Mesenteric fat pad (tissue), 1 donor: ENCODE results near the gene ARMC2. TPM values are rescaled to one million over a fixed set of nuclear protein-coding genes. Genes with fewer than 3 reads are reported as not detected.
"Not testable (repeated sequence)": the region's sequence is repeated elsewhere in the genome, so short reads cannot be mapped to it uniquely, and the experiment has no call there.

Experiments used
- DNase-seq: peaks from one replicate; pipeline ENCODE4 v3.0.0-alpha.2; 2020; ENCODE audit warnings: low spot score
- long read RNA-seq: library from polyadenylated mRNA; unstranded; transcript quantifications from one replicate; pipeline ENCODE4 v2.0.0, GENCODE V29; 2020
- total RNA-seq: library from RNA; stranded (reverse); fragmentation: NEBNext Ultra II Directional; extraction: Animal tissue kit (Norgen Biotek cat#: 25700); gene quantifications from one replicate; pipeline ENCODE4 v1.2.1, GENCODE V29; 2021
- donor health status: DM: yes; HTN: yes; CAD: no.

Gene ARMC2, protein sequence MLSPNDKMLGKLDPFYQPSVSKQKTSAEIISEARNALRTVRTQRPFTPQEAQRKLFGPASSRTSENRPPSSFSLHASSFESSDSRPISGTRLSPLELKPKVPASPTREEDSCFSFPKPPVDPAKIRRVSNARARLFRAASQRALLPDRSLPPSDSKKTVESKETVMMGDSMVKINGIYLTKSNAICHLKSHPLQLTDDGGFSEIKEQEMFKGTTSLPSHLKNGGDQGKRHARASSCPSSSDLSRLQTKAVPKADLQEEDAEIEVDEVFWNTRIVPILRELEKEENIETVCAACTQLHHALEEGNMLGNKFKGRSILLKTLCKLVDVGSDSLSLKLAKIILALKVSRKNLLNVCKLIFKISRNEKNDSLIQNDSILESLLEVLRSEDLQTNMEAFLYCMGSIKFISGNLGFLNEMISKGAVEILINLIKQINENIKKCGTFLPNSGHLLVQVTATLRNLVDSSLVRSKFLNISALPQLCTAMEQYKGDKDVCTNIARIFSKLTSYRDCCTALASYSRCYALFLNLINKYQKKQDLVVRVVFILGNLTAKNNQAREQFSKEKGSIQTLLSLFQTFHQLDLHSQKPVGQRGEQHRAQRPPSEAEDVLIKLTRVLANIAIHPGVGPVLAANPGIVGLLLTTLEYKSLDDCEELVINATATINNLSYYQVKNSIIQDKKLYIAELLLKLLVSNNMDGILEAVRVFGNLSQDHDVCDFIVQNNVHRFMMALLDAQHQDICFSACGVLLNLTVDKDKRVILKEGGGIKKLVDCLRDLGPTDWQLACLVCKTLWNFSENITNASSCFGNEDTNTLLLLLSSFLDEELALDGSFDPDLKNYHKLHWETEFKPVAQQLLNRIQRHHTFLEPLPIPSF
- total RNA-seq = 10.0 TPM
- long read RNA-seq, partial matches to known transcripts = 5 of 17 reads
- long read RNA-seq, other reads (novel, unspliced or antisense) = 12 of 17 reads

DNA sequence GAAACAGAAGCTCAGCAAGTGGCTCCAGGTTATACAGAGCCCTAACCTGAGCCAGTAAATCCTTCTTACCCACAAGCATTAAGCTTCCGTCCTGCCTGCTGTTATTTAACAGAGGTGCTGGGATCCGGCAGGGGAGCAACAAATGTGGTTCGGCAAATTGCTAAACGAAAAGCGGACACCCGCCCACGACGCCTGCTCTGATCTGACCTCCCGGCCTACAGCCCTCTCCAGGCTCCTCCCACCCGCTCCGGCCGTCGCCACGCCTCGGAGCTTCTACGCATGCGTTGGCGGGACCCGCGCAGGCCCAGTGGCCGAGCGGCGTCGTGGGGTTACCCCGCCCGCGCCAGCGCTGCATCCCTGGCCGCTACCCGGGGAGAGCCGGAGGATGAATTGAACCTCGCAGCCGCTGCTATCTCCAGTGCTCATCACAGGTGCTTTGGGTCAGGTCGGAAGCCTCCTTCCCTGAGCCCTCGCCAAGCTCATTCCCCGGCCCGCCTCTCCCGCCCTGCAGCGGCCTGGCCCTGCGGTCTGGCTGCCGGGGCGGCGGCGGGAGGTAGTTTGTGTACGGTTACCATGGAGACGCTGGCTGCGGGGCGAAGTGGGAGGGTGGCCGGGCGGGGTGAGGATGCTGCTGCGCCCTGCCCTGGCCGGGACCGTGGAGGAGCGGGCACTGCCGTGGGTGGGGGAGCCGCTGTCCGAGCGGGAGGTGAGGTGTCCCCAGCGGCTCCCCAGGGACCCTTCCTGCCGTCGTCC, at the start of gene ARMC2:
Gene ARMC2, plus strand, starts transcription at position 307 of the 753 bp plus-strand sequence. CDS start 5,846 bp downstream, outside the sequence.
- peak; percentile 98 for DNase-seq

DNA sequence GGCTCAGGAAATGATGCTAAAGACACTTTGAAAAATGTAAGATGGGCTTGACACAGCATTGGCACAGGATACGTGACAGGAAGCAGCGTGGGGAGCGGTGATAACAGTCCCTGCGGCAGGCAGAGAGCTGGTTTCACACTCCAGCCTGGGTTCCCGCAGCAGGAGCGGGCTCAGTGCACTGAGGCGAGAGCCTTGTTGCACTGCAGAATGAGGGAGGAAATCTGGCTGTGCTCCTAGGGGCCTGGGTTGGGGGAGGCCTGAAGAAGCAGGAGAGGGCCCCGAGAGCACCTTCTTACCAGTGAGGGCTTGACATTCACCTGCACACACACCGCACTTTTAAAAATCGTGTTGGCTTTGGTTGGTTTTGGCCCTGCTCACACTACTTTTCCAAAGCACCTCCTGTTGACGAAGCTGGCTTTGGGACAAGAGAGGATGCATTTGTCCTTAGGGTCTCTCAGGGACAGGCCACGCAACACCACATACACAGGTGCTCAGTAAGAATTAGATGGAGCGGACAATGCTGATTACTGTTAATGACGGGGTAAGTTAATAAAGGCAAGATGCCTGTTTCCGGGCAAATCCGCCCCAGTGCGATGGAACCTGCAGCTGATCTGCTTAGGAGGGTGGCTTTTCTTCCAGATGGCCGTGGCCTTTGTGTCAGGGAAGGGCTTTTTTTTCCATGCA, 49.4 kb upstream of the ARMC2 start:
- no peak for DNase-seq

DNA sequence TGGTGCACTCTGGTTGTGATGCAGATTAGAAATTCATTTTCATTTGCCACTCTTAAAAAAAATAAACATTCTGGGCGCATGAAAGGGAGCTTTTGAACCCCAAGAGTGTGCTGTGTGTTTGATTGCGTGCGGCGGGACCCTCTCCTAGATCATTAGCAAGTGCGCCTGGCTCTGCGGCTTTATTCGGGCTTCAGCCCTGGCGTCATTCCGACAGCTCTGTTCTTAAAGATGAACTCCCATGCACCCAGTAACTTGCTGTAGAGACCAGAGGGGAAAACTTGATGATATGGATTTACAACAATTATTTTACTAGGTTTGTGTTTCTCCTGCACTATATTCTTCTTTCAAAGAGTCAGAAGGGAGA, 48.9 kb upstream of the ARMC2 start:
- DNase-seq = no peak

DNA sequence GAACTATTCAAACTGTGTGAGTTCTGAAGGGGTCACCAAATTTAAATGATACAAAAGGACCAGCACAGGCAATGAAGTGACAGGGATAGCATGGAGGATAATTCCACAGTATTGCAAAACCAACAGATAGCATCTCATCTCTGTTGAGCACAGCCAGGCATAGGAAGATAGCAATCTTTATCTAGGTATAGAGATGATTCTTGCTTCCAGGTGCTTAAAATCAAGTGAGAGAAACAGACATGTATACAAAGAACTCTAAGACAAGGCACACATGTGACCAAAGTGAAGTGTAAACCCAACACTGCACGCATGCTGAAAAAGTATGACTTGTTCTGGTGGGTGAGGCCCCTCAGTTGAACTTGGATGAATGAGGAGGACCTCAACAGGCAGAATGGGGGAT, 48.4 kb upstream of the ARMC2 start:
- no peak for DNase-seq

DNA sequence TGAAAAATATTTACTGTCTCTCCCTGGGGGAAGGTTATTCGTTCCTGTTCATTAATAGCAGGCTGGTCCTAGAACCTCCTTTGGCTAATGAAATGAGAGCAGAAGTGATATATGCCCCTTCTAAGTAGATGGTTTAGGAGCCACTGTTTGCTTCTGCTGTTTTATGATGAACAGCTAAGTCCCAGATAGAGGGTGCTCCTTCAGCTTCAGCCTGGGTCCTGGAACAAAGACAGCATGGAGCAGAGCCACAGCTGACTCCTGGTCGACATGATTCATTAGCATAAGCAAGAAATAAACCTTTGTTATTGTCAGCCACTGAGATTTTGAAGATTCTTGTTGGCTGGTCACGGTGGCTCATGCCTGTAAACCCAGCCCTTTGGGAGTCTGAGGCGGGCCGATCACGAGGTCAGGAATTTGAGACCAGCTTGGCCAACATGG, 47.8 kb upstream of the ARMC2 start:
- DNase-seq = no peak

DNA sequence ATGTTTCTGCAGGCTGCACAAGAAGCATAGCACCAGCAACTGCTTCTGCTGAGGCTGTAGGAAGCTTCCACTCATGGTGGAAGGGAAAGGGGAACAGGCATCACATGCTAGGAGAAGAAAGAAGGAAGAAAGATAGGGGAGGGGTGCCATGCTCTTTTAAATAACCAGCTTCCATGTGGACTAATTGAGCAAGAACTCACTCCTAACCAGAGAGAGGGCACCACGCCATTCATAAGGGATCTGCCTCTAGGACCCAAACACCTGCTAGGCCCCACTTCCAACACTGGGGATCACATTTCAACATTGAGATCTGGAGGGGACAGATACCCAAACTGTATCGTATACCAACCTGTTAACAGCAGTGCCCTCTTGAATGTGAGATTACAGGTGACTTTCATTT, 46.9 kb upstream of the ARMC2 start:
- DNase-seq = no peak

DNA sequence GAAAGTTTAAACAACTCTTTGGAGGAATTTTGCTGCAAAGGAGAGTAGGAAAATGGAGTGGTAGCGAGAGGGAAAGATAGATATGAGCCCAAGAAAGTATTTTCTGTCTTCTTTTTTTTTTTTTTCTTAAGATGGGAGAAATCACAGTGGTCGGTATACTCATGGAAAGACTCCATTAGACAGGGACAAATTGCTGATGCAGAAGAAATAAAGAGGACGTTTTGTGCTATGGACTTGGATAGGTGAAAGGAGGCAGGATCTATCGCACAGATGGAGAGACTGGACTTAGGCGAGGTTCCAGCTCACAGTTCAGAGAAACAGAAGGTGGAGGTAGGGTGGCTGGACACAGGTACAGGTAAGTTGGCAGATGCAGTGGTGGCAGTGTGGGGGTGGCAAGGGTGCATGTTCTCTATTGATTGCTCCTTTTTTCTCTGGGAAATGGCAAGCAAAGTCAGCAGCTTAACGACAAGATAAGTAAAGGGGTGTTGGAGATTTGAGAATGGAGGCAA, 44.2 kb upstream of the ARMC2 start:
- no peak for DNase-seq

DNA sequence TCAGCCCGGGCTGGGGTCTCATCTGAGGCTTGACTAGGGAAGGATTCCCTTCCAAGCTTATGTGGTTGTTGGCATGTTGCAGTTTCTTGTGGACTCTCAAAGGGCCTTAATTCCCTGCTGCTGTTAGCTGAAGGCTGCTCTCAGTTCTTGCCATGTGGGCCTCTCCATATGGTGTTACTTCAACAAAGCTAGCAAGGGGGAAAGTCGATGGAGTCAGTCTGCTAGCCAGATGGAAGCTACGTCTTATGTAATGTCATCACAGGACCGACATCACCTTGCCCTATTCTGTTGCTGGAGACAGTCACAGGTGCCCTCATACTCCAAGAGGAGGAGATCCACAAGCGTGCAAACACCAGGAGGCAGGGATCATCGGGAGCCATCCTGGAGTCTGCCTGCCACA, 43.3 kb upstream of the ARMC2 start:
- DNase-seq = no peak

DNA sequence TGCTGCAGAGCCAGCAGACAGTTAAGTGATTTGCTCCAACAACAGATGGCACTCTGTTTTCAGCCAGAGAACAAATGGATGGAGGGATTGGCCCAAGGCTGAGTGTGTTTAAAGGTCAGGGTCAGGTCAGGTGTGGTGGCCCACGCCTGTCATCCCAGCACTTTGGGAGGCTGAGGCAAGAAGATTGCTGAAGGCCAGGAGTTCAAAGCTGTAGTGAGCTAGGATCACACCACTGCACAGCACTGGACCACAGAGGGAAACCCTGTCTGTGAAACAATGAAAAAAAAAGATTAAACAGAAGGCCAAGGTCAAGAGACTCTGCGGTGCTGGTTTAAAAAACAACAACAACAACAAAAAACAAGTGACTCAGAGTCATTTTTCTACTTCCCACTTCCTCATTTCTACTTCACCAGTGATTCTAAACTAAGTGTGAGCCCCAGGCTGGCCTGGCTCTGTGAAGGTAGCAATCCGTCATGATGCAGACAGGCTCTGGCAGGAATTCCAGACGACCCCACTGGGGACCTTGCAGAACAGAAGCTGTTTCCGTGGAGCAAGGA, 42.5 kb upstream of the ARMC2 start:
- no peak for DNase-seq

DNA sequence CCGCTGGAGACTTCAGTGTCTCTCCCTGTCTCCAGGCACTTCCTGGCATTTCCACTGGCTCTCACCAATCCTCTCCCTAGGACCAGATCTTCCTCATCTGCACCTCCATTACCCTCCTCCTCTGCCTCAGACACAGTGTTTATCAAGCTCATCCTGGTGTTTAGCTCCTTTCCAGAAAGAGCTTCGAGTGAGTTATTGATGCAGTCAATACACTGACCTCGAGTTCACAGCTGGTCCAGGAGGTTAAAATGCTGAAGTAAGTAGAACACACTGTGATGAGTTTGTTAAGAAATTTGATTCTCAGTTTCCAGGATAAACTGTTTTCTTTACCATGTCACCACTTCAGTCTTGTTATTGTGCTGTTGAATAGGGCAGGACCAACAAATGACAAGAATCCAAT, 42.1 kb upstream of the ARMC2 start:
- no peak for DNase-seq

DNA sequence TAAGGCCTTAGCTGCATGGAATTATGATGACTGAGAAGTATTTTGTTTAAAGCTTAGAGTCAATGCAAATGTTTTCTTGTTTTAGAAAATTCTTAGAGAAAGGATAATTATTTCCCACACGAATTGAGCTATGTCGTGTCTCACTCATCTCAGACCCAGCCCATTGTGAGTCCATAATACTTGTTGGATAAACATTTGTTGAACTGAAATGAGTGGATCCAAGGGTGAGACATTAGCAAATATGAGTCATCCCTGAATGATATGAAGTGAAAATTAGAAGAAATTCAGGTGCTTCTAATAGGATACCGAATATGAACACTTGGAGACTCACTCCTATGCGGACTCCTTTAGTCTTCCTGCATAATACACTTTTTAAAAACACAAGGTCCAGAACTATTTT, 41.6 kb upstream of the ARMC2 start:
- DNase-seq = no peak

DNA sequence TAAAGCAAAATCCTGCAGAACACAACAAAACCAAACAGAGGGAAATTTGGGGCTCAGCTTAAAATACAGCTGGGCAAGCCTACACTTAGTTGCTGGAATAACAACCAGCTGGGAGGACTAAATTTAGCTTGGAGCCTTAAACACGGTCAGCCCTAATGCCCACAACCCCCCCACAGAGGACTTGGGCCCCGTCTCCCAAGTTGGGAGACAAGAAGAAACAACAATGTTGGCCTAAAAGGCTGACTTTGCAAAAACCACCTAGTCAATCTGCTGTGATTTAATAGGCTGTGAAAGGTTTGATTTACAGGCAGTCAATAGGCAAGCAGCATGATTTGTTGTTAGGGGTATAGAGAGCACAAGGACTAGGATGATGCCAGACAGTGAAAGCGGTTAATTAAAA, 40.3 kb upstream of the ARMC2 start:
- no peak for DNase-seq

DNA sequence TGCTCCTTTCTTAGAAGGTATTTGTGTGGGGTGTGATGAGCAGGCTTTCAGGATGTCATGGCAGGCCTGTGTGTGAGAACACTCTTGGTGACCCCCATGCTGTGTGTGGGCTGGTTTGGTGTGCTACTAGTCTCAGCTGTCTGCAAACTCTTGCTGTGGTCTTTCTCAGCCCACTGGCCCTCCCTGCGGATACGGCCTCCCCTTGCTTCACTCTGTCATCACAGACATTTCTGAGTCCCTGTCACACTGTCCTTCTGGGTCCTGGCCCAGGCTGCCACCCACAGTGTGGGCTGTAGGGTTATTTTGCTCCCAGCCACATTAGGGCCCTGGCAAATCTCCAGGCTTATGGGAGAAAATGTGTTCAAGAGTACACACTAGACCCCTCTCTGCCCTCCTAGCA, 39.0 kb upstream of the ARMC2 start:
- no peak for DNase-seq

DNA sequence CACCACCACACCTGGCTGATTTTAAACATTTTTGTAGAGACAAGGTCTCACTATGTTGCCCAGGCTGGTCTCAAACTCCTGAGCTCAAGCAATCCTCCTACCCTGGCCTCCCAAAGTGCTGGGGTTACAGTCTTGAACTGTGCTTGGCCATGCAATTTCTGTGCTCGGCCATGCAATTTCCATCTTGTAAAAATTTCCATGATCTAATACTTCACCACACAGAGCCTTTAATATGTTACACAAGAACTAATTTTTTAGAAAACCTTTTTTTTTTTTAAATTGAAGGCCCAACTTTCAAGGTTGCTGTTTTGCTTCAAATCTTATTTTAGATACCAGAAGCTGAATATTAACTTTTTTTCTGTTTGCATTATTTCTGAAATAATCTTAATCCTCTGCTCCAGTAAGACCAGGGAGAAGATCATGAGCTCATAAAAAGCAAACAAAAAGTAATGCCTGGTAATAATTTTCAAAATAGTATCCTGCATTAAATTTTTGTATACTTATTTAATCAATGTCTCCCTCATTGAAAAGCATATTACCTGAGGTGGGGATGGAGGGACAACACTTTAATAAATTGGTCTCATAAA, 38.1 kb upstream of the ARMC2 start:
- no peak for DNase-seq

DNA sequence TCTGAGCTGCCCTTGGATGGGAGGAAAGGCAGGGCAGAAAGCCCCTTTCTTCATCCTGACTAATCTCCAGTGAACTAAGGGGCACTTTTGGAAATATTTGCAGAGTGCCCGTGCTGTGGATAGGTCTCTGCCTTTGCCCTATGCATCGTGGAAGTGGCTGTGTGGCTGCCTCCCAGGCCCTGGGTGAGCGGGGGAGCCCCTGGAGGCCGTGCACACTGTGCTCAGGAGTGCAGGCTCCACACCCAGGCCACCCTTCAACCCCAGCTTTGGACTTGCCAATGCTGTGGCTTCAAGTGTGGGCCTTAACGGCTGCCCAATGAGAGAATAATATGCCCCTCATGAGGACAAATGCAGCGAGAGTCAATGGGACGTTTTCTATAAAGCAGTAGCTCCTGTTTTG, 36.7 kb upstream of the ARMC2 start:
- no peak for DNase-seq

DNA sequence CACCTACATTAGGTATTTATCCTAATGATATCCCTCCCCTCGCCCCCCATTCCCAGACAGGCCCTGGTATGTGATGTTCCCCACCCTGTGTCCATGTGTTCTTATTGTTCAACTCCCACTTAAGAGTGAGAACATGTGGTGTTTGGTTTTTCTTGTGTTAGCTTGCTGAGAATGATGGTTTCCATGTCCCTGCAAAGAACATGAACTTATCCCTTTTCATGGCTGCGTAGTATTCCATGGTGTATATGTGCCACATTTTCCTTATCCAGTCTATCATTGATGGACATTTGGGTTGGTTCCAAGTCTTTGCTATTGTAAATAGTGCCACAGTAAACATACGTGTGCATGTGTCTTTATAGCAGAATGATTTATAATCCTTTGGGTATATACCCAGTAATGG, 35.0 kb upstream of the ARMC2 start:
- DNase-seq = not testable (repeated sequence)

DNA sequence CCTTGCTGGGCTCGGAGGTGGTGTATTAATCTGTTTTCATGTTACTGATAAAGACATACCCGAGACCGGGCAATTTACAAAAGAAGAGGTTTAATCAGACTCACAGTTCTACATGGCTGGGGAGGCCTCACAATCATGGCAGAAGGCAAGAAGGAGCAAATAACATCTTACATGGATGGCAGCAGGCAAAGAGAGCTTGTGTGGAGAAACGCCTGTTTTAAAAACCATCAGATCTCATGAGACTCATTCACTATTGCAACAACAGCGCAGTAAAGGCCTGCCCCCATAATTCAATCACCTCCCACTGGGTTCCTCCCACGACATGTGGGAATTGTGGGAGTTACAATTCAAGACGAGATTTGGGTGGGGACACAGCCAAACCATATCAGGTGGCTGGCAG, 30.9 kb upstream of the ARMC2 start:
- not testable (repeated sequence) for DNase-seq

DNA sequence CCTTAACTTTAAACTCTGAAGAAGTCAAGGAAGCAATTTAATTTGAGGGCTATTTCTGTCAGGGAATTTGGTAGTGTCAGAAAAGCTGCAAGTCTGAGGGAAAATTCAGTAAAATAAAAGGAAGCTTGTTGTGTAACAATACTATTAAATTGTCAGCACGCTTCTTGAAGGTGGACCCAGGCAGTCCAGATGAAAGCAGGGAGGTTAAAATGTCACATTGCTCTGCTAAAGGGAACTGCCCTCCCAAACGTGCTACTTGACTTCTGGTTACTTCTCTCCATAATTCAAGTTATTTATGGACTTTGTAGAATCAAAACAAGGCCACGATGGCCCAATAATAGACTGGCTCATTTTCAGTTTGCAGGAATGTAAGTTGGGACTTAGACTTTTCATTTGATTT, 28.2 kb upstream of the ARMC2 start:
- DNase-seq = no peak

DNA sequence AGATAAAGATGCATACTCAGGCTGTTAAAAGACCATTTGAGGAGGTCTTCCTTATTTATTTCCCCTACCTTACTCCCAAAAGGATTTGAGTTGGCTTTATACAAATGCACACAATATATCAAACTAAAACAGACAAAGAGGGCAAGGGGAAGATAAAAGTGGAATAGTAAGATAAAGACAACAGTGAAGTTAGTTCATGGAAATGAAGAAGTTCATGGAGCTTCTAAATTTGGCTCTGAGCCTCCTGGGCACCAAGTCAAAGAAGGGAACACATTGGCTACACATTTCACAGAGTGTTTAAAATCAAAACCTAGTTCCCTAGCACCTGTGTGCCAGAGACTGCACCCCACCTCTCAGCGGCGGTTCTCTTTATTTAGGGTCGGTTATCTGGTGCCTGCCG, 25.8 kb upstream of the ARMC2 start:
- no peak for DNase-seq

DNA sequence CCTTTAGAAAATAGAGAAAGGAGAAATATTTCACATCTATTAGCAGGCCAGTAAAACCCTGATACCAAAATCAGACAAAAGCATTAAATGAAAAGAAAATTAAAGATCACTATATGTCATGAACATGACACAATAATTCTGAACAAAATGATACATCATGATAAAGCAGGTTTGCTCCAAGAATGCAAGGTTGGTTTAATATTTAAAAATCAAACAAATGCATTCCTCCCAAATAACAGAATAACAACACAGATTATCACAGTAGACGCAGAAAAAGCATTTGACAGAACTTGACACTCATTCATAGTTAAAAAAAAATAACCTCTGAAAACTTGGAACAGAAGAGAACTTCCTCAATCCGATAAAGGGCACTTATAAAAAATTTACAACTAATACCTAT, 22.9 kb upstream of the ARMC2 start:
- DNase-seq = no peak
